ENCODE measurements around the gene IL37.

The IL37 gene

GRCh38 chr2:112910865-112911264 is at the start of gene IL37:
TSS of gene IL37 (plus strand) at chr2:112911165. CDS start at chr2:112913013, 1,848 bp downstream.
- DNase-seq = no peak

DNA sequence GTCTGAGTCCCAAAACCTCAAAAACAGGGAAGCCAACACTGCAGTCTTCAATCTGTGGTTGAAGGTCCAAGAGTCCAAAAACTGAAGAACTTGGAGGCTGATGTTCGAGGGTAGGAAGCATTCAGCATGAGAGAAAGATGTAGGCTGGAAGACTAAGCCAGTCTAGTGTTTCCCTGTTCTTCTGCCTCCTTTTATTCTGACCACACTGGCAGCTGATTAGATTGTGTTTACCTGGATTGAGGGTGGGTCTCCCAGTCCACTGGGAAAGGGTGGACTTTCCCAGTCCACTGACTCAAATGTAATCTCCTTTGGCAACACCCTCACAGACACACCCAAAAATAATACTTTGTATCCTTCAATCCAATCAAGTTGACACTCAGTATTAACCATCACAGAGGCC is 46.9 kb upstream of the IL37 start:
- no peak for DNase-seq

- no peak for DNase-seq
These were observed 44.7 kb upstream of the IL37 start for GRCh38 chr2:112866128-112866835.

DNA sequence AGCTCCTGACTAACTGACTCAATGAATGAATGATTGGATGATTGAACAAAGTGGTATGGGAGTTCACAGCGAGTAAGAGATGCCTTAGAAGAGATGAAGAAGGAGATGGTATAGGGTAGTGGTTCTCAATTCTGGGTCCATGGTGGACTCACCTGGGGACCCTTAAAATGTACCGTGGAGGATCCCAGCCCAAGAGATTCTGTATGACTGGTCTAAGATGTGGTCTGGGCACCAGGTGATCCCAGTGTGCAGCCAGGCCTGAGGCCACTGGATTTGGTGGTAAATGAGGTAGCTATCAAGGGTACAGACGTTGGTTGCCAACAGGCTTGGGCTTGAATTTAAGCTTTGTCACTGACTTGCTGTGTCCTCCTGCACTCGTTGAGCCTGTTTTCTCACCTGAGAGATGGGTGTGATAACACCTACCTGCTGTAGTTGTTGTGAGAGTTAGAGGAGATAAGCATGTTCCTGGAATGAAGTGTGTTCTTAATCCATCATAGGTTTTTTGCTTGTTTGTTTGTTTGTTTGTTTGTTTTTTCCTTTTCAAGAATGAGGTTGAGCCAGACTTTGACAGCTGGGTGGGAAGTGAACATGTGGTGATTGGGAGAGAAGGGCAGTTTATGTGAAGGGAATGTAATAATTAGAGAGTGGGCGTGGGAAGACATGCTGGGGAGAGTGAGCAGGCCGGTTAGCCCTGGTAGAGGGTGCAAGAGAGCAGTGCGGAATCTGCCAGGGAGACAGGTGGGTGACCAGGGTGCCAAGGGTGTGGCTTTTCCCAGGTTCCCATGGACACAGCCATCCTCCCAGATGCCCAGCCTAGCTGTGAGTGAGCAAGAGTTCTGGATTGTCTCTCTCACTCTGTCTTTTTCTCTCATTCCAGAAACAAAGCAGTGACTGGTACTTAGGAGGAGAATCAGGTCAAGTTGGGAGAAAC is 43.0 kb upstream of the IL37 start:
- DNase-seq = no peak

- no peak for DNase-seq
These were observed 41.6 kb upstream of the IL37 start for GRCh38 chr2:112869258-112869842.

GRCh38 chr2:112870841-112871835 is 39.8 kb upstream of the IL37 start:
- DNase-seq = no peak

- DNase-seq = no peak
These were observed 34.6 kb upstream of the IL37 start for GRCh38 chr2:112876257-112876970.

DNA sequence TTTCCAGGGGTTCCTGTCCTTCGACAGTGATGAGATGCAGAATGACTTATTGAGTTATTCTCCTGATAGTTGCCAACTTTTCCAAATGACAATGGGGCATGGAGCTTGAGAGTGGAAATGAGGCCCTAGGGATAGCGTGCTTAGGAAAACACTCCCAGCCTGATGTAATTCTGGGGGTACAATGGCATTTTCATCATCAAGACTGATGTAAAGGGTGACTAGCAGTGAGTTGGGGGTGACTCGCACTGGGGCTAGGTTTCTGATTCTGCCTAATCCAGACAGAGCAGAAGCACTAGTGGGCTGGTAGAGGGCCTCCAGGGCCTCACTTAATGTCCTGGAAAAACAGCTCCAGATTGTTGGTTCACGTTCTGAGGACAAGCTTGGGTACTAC is 34.0 kb upstream of the IL37 start:
- no peak for DNase-seq

DNA sequence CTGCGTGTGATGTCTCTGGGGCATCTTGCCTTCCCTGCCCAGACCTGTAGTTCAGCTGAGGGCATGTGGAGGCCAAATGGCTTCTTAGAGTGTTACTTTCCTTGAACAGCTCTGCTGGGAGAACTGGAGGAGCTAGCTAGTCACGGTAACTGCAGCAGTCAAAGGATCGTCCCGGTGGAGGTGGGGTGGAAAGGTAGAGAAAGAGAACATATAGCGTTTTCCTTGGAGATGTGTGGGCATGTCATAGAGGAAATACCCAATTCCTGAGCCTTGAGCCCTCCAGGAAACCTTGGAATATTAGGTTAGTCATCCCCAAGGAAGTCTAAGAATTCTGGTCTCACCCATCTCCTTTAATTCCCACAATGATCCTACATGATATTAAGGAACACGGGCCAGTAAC is 33.5 kb upstream of the IL37 start:
- DNase-seq = no peak

DNA sequence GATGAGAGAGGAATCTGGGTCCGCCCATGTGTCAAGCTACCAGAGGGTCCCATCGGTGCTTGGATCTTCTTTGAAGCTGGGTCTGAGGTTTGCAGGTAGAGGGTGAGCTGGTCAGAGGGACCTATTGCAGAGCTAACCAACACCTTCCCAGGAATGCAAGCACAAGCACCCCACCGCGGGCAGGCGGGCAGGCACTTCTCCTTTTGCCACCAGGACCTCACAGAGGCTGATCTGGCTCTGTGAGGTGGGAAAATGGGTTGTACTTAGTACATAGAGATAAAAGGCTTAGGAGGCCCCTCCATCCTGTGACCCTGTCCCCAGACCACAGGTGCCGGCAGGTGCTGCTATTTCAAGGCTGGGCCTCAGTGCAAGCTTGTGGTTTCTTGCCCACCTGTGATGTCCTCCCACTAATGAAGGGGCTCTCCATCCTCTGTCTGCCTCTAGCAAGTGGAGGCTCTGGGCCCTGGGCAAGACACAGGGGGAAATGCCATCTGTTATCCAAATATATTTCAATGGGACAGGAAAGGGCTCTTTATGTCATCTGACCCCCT is 31.4 kb upstream of the IL37 start:
- DNase-seq = no peak

GRCh38 chr2:112880091-112880531 is 30.9 kb upstream of the IL37 start:
- no peak for DNase-seq

- DNase-seq = no peak
These were observed 30.3 kb upstream of the IL37 start for GRCh38 chr2:112880696-112881095.

DNA sequence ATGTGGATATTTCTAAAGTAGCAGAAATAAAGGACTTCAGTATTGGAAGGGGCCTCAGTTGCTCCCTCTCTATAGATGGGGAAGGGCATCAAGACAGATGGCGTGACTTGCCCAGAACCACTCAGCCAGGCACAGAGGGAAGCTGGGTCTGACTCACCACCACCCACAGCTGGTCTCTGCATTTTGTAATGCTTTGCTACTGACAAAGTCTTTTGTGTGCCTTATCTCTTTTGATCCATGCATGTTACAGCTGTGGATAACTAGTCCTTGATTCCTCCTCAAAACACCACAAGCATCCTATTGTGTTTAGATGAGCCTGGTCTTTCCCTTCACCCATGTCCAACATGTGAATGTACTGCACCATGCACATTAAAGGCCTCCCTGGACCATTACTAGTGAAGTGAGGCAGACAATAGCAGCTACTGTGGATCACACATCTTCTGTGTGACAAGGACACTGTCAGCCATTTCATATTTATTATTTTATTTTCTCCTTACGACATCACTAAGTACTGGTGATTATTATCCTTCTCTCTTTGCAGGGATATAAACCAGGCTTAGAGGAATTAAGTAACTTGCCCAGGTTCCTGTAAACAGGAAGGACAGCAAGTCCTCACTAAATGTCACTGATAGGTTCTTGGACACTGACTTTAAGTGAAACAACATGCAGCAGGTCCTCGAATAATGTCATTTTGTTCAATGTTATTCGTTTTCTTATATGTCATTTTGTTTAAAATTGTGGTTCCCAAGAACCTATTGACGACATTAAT is 29.6 kb upstream of the IL37 start:
- DNase-seq = peak; percentile 74

DNA sequence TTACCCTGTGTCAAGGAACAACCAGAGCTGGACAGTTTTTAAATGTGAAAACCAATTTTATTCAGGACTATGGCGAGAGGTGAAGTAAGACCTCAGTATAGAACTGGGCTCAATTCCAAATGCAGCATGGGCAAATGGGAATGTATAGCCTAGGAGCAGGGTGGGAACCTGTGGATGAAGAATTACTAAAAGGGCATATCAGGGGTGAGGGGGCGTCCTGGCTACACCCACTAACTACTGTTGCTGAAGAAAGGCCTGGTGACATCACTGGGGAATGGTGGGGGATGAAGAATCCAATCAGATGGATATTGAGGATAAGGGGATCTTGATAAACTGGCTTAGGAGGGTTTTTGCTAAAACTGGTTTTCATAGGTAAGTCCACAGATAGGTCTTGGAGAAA is 27.3 kb upstream of the IL37 start:
- DNase-seq = no peak

GRCh38 chr2:112884869-112885505 is 26.0 kb upstream of the IL37 start:
- DNase-seq = peak; percentile 84

DNA sequence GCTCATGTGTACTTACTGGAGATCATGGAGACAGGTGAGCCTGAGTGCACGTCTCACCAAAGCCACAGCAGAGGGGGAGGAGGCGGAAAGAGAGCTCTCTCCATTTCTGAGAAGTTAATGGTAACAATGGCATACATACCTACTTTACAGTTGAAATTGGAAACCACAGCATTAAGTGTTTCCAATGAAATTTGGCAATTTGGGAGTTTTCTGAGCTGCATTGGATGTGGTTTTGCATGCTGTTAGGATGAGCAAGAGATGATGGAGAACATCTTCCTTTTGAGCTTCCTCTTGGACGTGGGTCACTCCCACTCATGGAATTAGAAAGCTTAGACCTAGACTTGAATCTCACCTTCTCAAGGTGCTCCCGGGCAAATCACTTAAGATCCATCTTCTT is 25.5 kb upstream of the IL37 start:
- no peak for DNase-seq

- DNase-seq = no peak
These were observed 24.7 kb upstream of the IL37 start for GRCh38 chr2:112886291-112886690.

GRCh38 chr2:112887964-112888749 is 22.8 kb upstream of the IL37 start:
- DNase-seq = no peak

DNA sequence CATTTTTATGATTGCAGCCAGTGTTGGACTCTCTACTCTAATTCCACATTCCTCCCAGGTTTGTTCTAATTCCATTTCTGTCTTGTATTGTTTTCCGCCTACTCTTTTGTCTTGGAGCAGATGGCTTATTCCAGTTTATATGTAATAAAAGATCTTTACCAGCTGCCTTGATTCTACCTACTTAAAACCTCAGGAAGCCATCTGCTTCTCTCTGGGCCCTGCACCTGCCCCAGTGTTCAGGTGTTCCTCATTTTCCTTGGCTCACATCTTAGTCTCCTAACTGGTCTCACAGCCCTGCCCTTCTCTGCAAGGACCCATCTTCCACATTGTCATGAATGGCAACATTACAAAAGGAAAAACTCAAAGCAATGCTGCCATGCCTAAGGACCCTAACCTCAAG is 21.0 kb upstream of the IL37 start:
- DNase-seq = no peak

Data from islet precursor cell (in vitro differentiated cells).